SU-DHL-6 (cell line): ENCODE results near the gene EXOSC10.
"Not testable (repeated sequence)": the region's sequence is repeated elsewhere in the genome, so short reads cannot be mapped to it uniquely, and the experiment has no call there.

Experiments
- H2AFZ ChIP-seq: fragments of 200-600 bp; sonication (generic); 2 replicates; pipeline ENCODE4 v1.6.1; 2014; ENCODE audit warnings: low read depth, mild to moderate bottlenecking, moderate library complexity, mixed read lengths, antibody characterized with exemption, low read length; ENCODE audit not compliant: severe bottlenecking
- H3F3A ChIP-seq: fragments of 200-600 bp; shearing (Covaris generic); 2 replicates; pipeline ENCODE4 v1.6.0; 2016; ENCODE audit warnings: antibody characterized with exemption, mild to moderate bottlenecking; ENCODE audit not compliant: insufficient read depth
- H3K27ac ChIP-seq: fragments of 200-600 bp; sonication (generic); 2 replicates; pipeline ENCODE4 v1.5.1; 2016; ENCODE audit warnings: low read depth, mild to moderate bottlenecking, low read length, moderate library complexity, mixed read lengths
- H3K27me3 ChIP-seq: fragments of 200-600 bp; sonication (generic), shearing (Covaris generic); 2 replicates; pipeline ENCODE4 v1.6.0; 2014; ENCODE audit warnings: mild to moderate bottlenecking, low read length
- H3K36me3 ChIP-seq: fragments of 200-600 bp; sonication (generic); 2 replicates; pipeline ENCODE4 v1.6.1; 2014; ENCODE audit warnings: mild to moderate bottlenecking, low read length, mixed read lengths
- H3K4me2 ChIP-seq: fragments of 300-600, 200-600 bp; shearing (Covaris generic), sonication (generic); 2 replicates; pipeline ENCODE4 v1.6.0; 2014; ENCODE audit warnings: low read length, low read depth, mild to moderate bottlenecking; ENCODE audit not compliant: poor library complexity, severe bottlenecking
- H3K4me3 ChIP-seq: fragments of 200-600 bp; sonication (generic); 2 replicates; pipeline ENCODE4 v1.5.1; 2014; ENCODE audit warnings: antibody characterized with exemption, low read length, mild to moderate bottlenecking, mixed read lengths; ENCODE audit not compliant: insufficient read depth, poor library complexity, severe bottlenecking
- H3K79me2 ChIP-seq: fragments of 200-600 bp; sonication (generic); 2 replicates; pipeline ENCODE4 v1.6.1; 2014; ENCODE audit warnings: mild to moderate bottlenecking, low read length, moderate library complexity; ENCODE audit not compliant: insufficient read depth
- H3K9ac ChIP-seq: fragments of 200-600 bp; sonication (generic); 2 replicates; pipeline ENCODE4 v1.7.0; 2014; ENCODE audit warnings: mild to moderate bottlenecking, low read length
- H3K9me2 ChIP-seq: fragments of 200-600 bp; sonication (generic); replicated peaks from 2 replicates; pipeline ENCODE4 v1.6.1; 2014; ENCODE audit warnings: low read length; ENCODE audit not compliant: insufficient read depth
- H3K9me3 ChIP-seq: fragments of 200-600 bp; sonication (generic); 2 replicates; pipeline ENCODE4 v1.6.1; 2014; ENCODE audit warnings: low read length, mixed read lengths; ENCODE audit not compliant: insufficient read depth
- H4K20me1 ChIP-seq: fragments of 200-600 bp; sonication (generic); 2 replicates; pipeline ENCODE4 v1.6.1; 2014; ENCODE audit warnings: low read depth, mild to moderate bottlenecking, antibody characterized with exemption, low read length, moderate library complexity, mixed read lengths
- CTCF ChIP-seq: fragments of 200-600 bp; sonication (generic); IDR thresholded peaks from one replicate; pipeline ENCODE4 v1.5.1; 2017; ENCODE audit warnings: antibody characterized with exemption, mild to moderate bottlenecking, low read length, moderate library complexity; ENCODE audit not compliant: insufficient read depth, poor library complexity, severe bottlenecking
- EZH2phosphoT487 ChIP-seq: fragments of 200-600 bp; sonication (generic), shearing (Covaris generic); conservative IDR thresholded peaks from 2 replicates; pipeline ENCODE4 v1.6.1; 2018; ENCODE audit warnings: mild to moderate bottlenecking, antibody characterized with exemption, low read length, moderate library complexity, mixed read lengths

Gene EXOSC10

GRCh38 chr1:11037740-11038182 is 61.9 kb downstream of the EXOSC10 start:
- Histone ChIP-seq H3K27ac (no peak overlapping the region), H3K36me3 (no peaks in the 10 kb centered on the region), H3K79me2 (no peaks in the 10 kb centered on the region), H3K9me2 (no peaks in the 10 kb centered on the region), H3F3A (no peaks in the 10 kb centered on the region), H3K9ac (no peak overlapping the region), H3K9me3 (no peaks in the 10 kb centered on the region), H4K20me1 (no peaks in the 10 kb centered on the region), H3K4me2 (no peak overlapping the region), H3K4me3 (no peak overlapping the region), H2AFZ (no peak overlapping the region), H3K27me3 (no peaks in the 10 kb centered on the region)
- no peak for TF ChIP-seq EZH2phosphoT487
- TF ChIP-seq CTCF = peak; percentile 96

- not testable (repeated sequence) for H3F3A ChIP-seq, H3K9me2 ChIP-seq, H3K4me3 ChIP-seq, H3K9me3 ChIP-seq, H3K27me3 ChIP-seq, H3K9ac ChIP-seq, H3K36me3 ChIP-seq, H4K20me1 ChIP-seq, H3K4me2 ChIP-seq, H2AFZ ChIP-seq, H3K27ac ChIP-seq, H3K79me2 ChIP-seq
These were observed 62.5 kb downstream of the EXOSC10 start for GRCh38 chr1:11037019-11037739.

- Histone ChIP-seq H3K4me3 (no peak overlapping the region), H3K9ac (no peak overlapping the region), H3K9me3 (no peaks in the 10 kb centered on the region), H3F3A (no peaks in the 10 kb centered on the region), H3K36me3 (no peaks in the 10 kb centered on the region), H3K9me2 (no peaks in the 10 kb centered on the region), H3K4me2 (no peak overlapping the region), H4K20me1 (no peaks in the 10 kb centered on the region), H3K79me2 (no peaks in the 10 kb centered on the region), H3K27ac (no peak overlapping the region), H3K27me3 (no peaks in the 10 kb centered on the region), H2AFZ (no peak overlapping the region)
- no peak for TF ChIP-seq EZH2phosphoT487
- TF ChIP-seq CTCF = no peak
These were observed 67.9 kb downstream of the EXOSC10 start for GRCh38 chr1:11031624-11032262.

GRCh38 chr1:11030865-11031264 is 68.8 kb downstream of the EXOSC10 start:
- no peak overlapping the region for H2AFZ ChIP-seq
- H4K20me1 ChIP-seq = no peaks in the 10 kb centered on the region
- no peaks in the 10 kb centered on the region for H3K9me2 ChIP-seq
- no peaks in the 10 kb centered on the region for H3K27me3 ChIP-seq
- H3F3A ChIP-seq = peaks cover 3% of the 10 kb centered on the region
- H3K9ac ChIP-seq = no peak overlapping the region
- peaks cover 6% of the 10 kb centered on the region; the same call in 1 of the 2 replicates for H3K36me3 ChIP-seq
- no peak overlapping the region for H3K4me2 ChIP-seq
- no peaks in the 10 kb centered on the region for H3K9me3 ChIP-seq
- TF ChIP-seq EZH2phosphoT487 = no peak
- TF ChIP-seq CTCF = no peak
- no peak overlapping the region for H3K27ac ChIP-seq
- no peaks in the 10 kb centered on the region for H3K79me2 ChIP-seq
- H3K4me3 ChIP-seq = no peak overlapping the region
